Measurements from ENCODE around the gene CHRNA7. TPM values are rescaled to one million over a fixed set of nuclear protein-coding genes. Genes with fewer than 3 reads are reported as not detected.

Gene CHRNA7
- total and polyA plus RNA-seq, 2 of the 8 experiments (the other 6 are each of a cell fraction or from before 2014, with no cell fraction given): 7.5 to 11.0 TPM

DNA sequence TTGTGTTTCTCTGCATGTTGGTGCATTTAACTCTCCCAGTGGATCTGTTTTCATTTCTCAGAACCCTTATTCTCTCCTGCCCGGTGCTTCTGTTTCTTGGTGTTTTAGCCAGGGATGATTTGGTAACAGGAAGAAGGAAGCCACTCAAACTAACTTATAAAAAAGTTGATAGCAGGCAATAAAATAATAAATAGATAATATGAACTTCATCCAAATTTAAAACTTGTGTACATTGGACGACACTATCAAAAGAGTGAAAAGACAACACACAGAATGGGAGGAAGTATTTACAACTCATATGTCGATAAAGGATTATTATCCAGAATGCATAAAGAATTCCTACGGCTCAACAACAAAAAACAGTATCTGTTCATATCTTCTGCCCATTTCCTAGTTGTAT, 37.3 kb upstream of the CHRNA7 start:
- Histone ChIP-seq H4K20me1 (replicated peaks in 1 of 2; ENCODE audit: control insufficient read depth in 1 of 2, insufficient read depth in 2 of 2, low read length in 2 of 2) (no peaks in the 10 kb centered on the region), H4K91ac (replicated peaks; ENCODE audit: insufficient read length, low read length) (no peak overlapping the region), H3K56ac (replicated peaks; ENCODE audit: insufficient read length, low read depth, low read length) (no peak overlapping the region), H3K4me2 (ENCODE audit: insufficient read depth in 1 of 2, low read depth in 2 of 2, low read length in 2 of 2) (no peak overlapping the region), H3K27ac (ENCODE audit: low read depth, low read length) (no peak overlapping the region), H3K79me1 (ENCODE audit: low read depth, low read length) (no peaks in the 10 kb centered on the region), H3K36me3 (ENCODE audit: control insufficient read depth in 2 of 4, insufficient read depth in 4 of 4, low read length in 3 of 4) (no peaks in the 10 kb centered on the region), H3K14ac (ENCODE audit: insufficient read length) (no peak overlapping the region), H3K9me3 (ENCODE audit: insufficient read depth in 2 of 2, low read depth in 1 of 2, low read length in 1 of 2) (no peaks in the 10 kb centered on the region), H3K4me3 (ENCODE audit: extremely low read depth in 1 of 4, insufficient read depth in 2 of 4, low read depth in 3 of 4, low read length in 4 of 4) (no peak overlapping the region), H3K23ac (ENCODE audit: insufficient read length) (no peak overlapping the region), H2BK20ac (ENCODE audit: low read length) (no peak overlapping the region), H4K8ac (ENCODE audit: extremely low read depth, insufficient read depth, low read length) (no peak overlapping the region), H2BK120ac (replicated peaks; ENCODE audit: low read depth, low read length) (no peak overlapping the region), H3K9ac (replicated peaks in 1 of 4; ENCODE audit: extremely low read depth in 1 of 4, low read depth in 3 of 4, low read length in 3 of 4) (no peak overlapping the region), H3K18ac (ENCODE audit: extremely low read depth, low read length) (no peak overlapping the region), H3K79me2 (ENCODE audit: control insufficient read depth in 1 of 2, insufficient read depth in 2 of 2, low read length in 2 of 2) (no peaks in the 10 kb centered on the region), H2BK12ac (ENCODE audit: low read depth, low read length) (no peak overlapping the region), H2AFZ (ENCODE audit: low read length) (no peak overlapping the region), H2BK5ac (ENCODE audit: low read depth, low read length) (no peak overlapping the region), H3K27me3 (replicated peaks in 1 of 4; ENCODE audit: control insufficient read depth in 3 of 4, extremely low read depth in 1 of 4, insufficient read depth in 3 of 4, low read length in 3 of 4) (no peaks in the 10 kb centered on the region), H3K4me1 (replicated peaks in 1 of 4; ENCODE audit: control insufficient read depth in 3 of 4, insufficient read depth in 4 of 4, low read length in 3 of 4) (no peaks in the 10 kb centered on the region), H4K5ac (ENCODE audit: insufficient read length, low read depth, low read length) (no peak overlapping the region), H2BK15ac (ENCODE audit: low read length) (no peak overlapping the region), H3K4ac (replicated peaks; ENCODE audit: insufficient read length, low read depth, low read length) (no peak overlapping the region), H2AK5ac (ENCODE audit: low read depth, low read length) (no peak overlapping the region), H3K23me2 (ENCODE audit: low read depth, low read length) (no peaks in the 10 kb centered on the region)
- no peak for FAIRE-seq
- 96% methylated on average over 4 of the region's 4 CpGs; no CpG with 5 or more reads in 1 of the 2 experiments for WGBS, 2 experiments (ENCODE audit: extremely low coverage in 1 of 2, insufficient coverage in 1 of 2, insufficient read length in 1 of 2, insufficient replicate concordance in 2 of 2, low coverage in 1 of 2, low lambda C conversion rate in 2 of 2, missing lambda C conversion rate in 1 of 2)
- DNase-seq (ENCODE audit: low read depth in 1 of 2, low spot score in 2 of 2): no peak
- ChIA-PET CTCF (ENCODE audit: partially characterized antibody) (interaction anchor here (1.2 kb wide), 2 partner anchors 16 to 36 kb away, joined by 5 to 7 read pairs; no protein-coding TSS in a partner anchor), POLR2A (ENCODE audit: partially characterized antibody) (no interaction called here)
- TF ChIP-seq SRF (IDR thresholded peaks at IDR 0.05; ENCODE audit: low read depth, low read length) (no peak), GTF2F1 (IDR thresholded peaks at IDR 0.05; ENCODE audit: borderline replicate concordance, low read depth, low read length) (no peak), RAD21 (IDR thresholded peaks at IDR 0.05 in 1 of 2, conservative IDR thresholded peaks at IDR 0.05 in 1 of 2; ENCODE audit: low read depth in 2 of 2, low read length in 2 of 2) (no peak), YY1 (IDR thresholded peaks at IDR 0.05; ENCODE audit: low read depth, low read length) (no peak), EZH2 (IDR thresholded peaks at IDR 0.05; ENCODE audit: low read depth, low read length, severe bottlenecking) (no peak), SUZ12 (IDR thresholded peaks at IDR 0.05; ENCODE audit: low read length) (no peak), SIX5 (IDR thresholded peaks at IDR 0.05; ENCODE audit: low read depth, low read length) (no peak), TBP (IDR thresholded peaks at IDR 0.05; ENCODE audit: low read depth, low read length) (no peak)
- TF ChIP-seq, protein P1, sequence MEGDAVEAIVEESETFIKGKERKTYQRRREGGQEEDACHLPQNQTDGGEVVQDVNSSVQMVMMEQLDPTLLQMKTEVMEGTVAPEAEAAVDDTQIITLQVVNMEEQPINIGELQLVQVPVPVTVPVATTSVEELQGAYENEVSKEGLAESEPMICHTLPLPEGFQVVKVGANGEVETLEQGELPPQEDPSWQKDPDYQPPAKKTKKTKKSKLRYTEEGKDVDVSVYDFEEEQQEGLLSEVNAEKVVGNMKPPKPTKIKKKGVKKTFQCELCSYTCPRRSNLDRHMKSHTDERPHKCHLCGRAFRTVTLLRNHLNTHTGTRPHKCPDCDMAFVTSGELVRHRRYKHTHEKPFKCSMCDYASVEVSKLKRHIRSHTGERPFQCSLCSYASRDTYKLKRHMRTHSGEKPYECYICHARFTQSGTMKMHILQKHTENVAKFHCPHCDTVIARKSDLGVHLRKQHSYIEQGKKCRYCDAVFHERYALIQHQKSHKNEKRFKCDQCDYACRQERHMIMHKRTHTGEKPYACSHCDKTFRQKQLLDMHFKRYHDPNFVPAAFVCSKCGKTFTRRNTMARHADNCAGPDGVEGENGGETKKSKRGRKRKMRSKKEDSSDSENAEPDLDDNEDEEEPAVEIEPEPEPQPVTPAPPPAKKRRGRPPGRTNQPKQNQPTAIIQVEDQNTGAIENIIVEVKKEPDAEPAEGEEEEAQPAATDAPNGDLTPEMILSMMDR (IDR thresholded peaks at IDR 0.05; ENCODE audit: control extremely low read depth in 1 of 3, insufficient read depth in 1 of 3, low read depth in 1 of 3, low read length in 3 of 3): no peak
- TF ChIP-seq, protein P2, sequence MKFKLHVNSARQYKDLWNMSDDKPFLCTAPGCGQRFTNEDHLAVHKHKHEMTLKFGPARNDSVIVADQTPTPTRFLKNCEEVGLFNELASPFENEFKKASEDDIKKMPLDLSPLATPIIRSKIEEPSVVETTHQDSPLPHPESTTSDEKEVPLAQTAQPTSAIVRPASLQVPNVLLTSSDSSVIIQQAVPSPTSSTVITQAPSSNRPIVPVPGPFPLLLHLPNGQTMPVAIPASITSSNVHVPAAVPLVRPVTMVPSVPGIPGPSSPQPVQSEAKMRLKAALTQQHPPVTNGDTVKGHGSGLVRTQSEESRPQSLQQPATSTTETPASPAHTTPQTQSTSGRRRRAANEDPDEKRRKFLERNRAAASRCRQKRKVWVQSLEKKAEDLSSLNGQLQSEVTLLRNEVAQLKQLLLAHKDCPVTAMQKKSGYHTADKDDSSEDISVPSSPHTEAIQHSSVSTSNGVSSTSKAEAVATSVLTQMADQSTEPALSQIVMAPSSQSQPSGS (IDR thresholded peaks at IDR 0.05; ENCODE audit: low read length): no peak

Measured in H1 (cell line).